ENCODE measurements around the gene SMARCA2.

Gene SMARCA2

DNA sequence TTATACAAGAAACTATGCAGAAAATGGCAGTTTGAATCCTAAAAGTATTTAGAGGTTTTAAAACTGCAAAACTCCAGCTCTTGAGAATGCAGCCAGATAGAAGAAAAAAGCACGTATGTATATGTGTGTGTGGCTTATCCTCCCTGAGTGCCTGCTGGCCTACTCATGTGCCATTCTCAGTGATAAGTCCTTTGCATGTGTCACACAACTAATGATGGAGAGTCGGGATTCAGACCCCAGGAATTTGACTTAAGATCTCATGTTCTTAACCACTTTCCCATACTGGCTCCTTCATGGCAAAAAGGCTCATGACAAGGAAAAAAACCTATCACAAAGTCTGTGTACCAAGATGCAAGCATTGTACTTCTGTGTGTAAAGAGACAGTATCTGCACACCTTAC is 26.6 kb downstream of the SMARCA2 start:
- no peak overlapping the region for H3K27ac ChIP-seq
- TF ChIP-seq, protein P1, sequence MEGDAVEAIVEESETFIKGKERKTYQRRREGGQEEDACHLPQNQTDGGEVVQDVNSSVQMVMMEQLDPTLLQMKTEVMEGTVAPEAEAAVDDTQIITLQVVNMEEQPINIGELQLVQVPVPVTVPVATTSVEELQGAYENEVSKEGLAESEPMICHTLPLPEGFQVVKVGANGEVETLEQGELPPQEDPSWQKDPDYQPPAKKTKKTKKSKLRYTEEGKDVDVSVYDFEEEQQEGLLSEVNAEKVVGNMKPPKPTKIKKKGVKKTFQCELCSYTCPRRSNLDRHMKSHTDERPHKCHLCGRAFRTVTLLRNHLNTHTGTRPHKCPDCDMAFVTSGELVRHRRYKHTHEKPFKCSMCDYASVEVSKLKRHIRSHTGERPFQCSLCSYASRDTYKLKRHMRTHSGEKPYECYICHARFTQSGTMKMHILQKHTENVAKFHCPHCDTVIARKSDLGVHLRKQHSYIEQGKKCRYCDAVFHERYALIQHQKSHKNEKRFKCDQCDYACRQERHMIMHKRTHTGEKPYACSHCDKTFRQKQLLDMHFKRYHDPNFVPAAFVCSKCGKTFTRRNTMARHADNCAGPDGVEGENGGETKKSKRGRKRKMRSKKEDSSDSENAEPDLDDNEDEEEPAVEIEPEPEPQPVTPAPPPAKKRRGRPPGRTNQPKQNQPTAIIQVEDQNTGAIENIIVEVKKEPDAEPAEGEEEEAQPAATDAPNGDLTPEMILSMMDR (IDR thresholded peaks at IDR 0.05), result no peak
- no peak for TF ChIP-seq ZFX (IDR thresholded peaks at IDR 0.05; ENCODE audit: borderline replicate concordance)

DNA sequence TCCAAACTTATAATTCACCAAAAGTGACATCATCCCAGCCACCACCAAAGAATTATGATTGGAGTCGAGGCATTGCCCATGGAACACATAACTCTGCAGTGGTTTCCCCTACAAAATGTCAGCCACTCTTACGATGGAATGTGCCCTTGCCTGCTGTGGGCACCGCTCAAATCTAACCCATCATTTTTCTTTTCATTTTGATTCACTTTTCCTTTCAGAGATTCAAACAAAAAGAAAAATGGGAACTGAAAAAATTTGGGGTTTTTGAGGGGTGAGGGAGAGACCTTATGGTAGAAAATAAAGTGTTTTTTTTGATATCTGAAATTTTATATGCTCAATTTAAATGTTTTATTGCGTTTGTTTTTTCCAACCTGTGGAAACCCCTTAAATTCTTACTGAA is 28.1 kb downstream of the SMARCA2 start:
- H3K27ac ChIP-seq, result no peak overlapping the region
- TF ChIP-seq, protein P1 (IDR thresholded peaks at IDR 0.05), result no peak
- no peak for TF ChIP-seq ZFX (IDR thresholded peaks at IDR 0.05; ENCODE audit: borderline replicate concordance)

DNA sequence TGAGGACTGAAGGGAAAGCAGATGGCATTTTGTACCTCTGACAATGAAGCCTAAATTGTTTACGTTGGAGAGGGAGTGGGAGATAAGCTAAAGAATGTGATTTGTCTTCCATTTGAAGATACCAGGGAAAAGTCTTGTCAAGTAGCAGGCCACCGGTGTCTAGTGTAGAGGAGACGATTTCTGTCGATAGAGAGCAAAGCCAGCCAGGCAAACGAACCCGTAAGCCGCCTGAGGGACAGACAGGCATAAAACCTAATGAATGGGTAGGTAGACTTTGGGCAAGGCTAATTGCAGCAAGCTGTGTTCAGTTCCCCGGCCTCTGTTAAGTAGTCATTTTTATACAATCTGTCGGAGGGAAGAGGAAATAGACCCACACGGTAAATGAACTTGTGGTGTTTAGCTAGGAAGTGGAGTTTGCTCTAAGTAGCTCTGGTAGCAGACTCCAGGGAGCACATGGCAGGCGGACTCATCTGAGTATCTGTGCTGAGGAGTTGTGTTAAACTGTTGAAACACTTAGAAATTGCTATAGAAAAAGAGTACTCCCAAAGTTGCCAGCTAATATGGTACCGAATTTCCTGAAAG is 28.8 kb downstream of the SMARCA2 start:
- no peak for TF ChIP-seq ZFX (IDR thresholded peaks at IDR 0.05; ENCODE audit: borderline replicate concordance)
- TF ChIP-seq, protein P1 (IDR thresholded peaks at IDR 0.05), result no peak
- H3K27ac ChIP-seq, result no peak overlapping the region

DNA sequence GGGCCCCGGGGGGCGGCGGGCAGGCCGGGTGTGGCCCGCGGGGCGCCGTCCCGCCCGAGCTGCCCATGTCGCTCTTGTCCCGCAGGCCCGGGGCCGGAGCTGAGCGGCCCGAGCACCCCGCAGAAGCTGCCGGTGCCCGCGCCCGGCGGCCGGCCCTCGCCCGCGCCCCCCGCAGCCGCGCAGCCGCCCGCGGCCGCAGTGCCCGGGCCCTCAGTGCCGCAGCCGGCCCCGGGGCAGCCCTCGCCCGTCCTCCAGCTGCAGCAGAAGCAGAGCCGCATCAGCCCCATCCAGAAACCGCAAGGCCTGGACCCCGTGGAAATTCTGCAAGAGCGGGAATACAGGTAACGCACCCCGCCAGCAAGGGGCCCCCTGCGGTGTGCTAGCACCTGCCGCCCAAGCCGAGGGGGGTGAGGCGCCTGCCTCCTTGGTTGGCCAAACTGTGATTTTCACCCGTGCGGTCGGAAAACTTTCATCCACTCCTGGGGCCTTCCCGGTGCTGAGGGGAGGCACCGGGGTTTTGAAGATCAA is 32.1 kb downstream of the SMARCA2 start:
- TF ChIP-seq, protein P1 (IDR thresholded peaks at IDR 0.05), result no peak
- no peak for TF ChIP-seq ZFX (IDR thresholded peaks at IDR 0.05; ENCODE audit: borderline replicate concordance)
- H3K27ac ChIP-seq, result no peak overlapping the region

DNA sequence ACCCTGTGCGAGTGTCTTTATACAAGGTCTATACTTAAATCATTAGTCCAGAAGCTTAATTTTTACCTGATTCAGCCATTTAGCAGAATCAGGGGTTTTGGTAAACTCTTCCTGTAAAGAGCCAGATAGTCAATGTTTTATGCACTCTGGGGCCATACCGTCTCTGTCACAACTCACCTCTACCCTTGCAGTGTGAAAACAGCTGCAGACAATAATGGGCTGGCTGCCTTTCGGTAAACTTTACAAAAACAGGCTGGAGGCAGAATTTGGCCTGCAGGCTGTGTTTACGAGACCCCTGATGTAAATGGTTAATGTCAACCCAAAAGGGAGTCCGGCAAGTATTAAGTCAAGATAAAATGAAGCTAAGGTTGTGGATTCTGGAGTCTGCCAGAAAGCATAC is 32.8 kb downstream of the SMARCA2 start:
- H3K27ac ChIP-seq, result no peak overlapping the region
- TF ChIP-seq, protein P1 (IDR thresholded peaks at IDR 0.05), result no peak
- TF ChIP-seq ZFX (IDR thresholded peaks at IDR 0.05; ENCODE audit: borderline replicate concordance), result no peak

DNA sequence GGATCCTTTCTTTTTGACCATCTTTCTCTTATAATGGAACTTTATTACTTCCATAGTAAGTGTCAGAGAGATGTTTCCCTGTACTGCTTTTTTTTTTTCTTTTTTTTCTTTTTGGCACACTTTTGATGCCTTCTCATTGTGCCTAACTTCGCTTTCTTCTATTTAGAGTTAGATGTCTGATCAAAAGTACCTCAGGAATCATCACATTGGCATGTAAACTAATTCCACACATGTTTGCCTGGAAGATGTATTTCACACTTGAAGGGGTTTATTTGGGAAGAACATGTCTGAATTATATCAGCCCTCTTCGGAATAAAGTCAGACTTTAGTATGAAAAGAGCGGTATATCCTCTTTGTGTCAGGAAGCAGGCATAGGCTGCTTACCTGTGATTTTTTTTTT is 35.1 kb downstream of the SMARCA2 start:
- TF ChIP-seq, protein P1 (IDR thresholded peaks at IDR 0.05), result no peak
- TF ChIP-seq ZFX (IDR thresholded peaks at IDR 0.05; ENCODE audit: borderline replicate concordance), result no peak
- H3K27ac ChIP-seq, result no peak overlapping the region

DNA sequence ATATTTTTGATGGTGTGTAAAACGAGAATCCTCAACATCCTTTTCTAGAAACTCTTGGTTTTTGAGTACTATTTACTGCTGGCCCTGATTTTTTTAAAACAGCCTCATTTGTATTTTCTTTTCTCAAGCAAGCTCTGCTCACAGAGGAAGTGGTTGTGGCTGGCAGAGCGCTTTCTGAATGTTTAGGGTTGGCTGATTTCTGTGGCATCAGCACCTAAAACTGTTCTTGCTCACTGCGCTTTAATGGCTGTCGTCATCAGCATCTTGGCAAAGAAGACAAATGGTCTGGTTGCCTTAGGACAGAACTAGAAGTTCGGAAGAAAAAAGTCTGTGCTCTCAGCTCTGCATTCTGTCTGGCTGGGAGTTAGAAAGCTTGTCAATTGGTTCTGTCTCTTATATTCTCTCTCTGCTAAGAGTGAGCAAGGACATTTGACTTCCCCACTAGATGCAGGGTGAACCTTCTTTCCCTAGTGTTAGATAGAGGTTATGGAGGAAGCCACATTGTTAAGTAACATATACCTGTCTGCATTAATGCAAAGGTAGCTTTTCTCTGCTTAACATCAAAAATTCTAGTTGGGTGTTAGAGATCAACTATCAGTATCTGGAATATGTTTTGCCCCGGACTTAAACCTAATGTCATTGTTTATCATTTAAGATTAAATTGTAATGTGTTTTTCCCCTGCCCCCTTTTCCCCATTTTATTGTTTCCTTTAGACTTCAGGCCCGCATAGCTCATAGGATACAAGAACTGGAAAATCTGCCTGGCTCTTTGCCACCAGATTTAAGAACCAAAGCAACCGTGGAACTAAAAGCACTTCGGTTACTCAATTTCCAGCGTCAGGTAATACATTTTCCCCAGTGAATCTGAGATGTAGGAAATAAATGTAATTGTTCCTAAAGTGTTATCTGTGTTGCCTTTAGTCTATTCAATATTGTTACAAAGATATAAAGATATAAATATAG is 39.0 kb downstream of the SMARCA2 start:
- TF ChIP-seq ZFX (IDR thresholded peaks at IDR 0.05; ENCODE audit: borderline replicate concordance), result no peak
- TF ChIP-seq, protein P1 (IDR thresholded peaks at IDR 0.05), result no peak
- H3K27ac ChIP-seq, result no peak overlapping the region
